Transverse colon (tissue), 3 donors: ENCODE measurements around the gene ZFAND2A.

Experiments
- POLR2A ChIP-seq: fragments of 450-650 bp; IDR thresholded peaks from one replicate; pipeline ENCODE4 v1.6.1; 2016; ENCODE audit warnings: antibody characterized with exemption, mild to moderate bottlenecking, moderate library complexity
- TF ChIP-seq, protein P1 (sequence below), 5 experiments: fragments of 200-600 bp in 3 of 5; fragments of 450-650 bp in 2 of 5; sonication (generic) in 3 of 5; IDR thresholded peaks; 1 replicate in 2 of 5; 2 replicates in 3 of 5; pipeline ENCODE4 v1.5.1; 2016 to 2017; ENCODE audit warnings: antibody characterized with exemption in 5 of 5, inconsistent platforms in 3 of 5, mild to moderate bottlenecking in 2 of 5, moderate library complexity in 1 of 5

DNA sequence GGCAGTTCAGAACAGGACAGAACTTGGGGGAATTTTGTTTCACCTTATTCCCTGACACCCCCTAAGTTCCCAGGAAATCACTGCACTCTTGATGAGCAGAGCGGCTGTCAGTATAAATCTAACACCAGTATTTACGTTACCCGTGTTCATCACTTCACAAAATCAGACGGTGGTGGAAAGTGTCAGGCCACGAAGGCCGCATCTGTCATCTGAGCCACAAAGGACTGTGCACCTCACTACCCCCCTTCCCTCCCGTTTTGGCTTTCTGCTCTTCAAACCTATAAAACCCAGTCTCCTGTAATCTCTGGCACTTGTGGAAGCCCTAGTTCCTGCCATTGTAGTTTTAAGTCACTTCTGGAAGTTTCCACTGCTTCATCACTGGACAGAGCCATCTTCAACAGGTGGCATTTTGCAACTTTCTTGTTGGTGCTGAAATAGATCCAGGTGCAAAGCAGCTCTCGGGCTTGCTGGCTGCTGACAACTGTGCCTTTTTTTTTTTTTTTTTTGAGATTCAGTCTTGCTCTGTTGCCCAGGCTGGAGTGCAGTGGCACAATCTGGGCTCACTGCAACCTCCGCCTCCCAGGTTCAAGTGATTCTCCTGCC is 9.5 kb downstream of the ZFAND2A start:
- TF ChIP-seq, protein P1, sequence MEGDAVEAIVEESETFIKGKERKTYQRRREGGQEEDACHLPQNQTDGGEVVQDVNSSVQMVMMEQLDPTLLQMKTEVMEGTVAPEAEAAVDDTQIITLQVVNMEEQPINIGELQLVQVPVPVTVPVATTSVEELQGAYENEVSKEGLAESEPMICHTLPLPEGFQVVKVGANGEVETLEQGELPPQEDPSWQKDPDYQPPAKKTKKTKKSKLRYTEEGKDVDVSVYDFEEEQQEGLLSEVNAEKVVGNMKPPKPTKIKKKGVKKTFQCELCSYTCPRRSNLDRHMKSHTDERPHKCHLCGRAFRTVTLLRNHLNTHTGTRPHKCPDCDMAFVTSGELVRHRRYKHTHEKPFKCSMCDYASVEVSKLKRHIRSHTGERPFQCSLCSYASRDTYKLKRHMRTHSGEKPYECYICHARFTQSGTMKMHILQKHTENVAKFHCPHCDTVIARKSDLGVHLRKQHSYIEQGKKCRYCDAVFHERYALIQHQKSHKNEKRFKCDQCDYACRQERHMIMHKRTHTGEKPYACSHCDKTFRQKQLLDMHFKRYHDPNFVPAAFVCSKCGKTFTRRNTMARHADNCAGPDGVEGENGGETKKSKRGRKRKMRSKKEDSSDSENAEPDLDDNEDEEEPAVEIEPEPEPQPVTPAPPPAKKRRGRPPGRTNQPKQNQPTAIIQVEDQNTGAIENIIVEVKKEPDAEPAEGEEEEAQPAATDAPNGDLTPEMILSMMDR (IDR thresholded peaks at IDR 0.05) = no peak
- TF ChIP-seq POLR2A = no peak
